ENCODE measurements around the gene PAGR1.

The PAGR1 gene

GRCh38 chr16:29807426-29808218, 8.3 kb upstream of the PAGR1 start:
- Histone ChIP-seq H3K27ac (peak overlapping the region; percentile 95 to 98), H3K4me3 (peak overlapping the region; percentile 80)
- DNase-seq (ENCODE audit: low spot score): peak; percentile 94
- TF ChIP-seq, protein P1, sequence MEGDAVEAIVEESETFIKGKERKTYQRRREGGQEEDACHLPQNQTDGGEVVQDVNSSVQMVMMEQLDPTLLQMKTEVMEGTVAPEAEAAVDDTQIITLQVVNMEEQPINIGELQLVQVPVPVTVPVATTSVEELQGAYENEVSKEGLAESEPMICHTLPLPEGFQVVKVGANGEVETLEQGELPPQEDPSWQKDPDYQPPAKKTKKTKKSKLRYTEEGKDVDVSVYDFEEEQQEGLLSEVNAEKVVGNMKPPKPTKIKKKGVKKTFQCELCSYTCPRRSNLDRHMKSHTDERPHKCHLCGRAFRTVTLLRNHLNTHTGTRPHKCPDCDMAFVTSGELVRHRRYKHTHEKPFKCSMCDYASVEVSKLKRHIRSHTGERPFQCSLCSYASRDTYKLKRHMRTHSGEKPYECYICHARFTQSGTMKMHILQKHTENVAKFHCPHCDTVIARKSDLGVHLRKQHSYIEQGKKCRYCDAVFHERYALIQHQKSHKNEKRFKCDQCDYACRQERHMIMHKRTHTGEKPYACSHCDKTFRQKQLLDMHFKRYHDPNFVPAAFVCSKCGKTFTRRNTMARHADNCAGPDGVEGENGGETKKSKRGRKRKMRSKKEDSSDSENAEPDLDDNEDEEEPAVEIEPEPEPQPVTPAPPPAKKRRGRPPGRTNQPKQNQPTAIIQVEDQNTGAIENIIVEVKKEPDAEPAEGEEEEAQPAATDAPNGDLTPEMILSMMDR (IDR thresholded peaks at IDR 0.05): no peak

DNA sequence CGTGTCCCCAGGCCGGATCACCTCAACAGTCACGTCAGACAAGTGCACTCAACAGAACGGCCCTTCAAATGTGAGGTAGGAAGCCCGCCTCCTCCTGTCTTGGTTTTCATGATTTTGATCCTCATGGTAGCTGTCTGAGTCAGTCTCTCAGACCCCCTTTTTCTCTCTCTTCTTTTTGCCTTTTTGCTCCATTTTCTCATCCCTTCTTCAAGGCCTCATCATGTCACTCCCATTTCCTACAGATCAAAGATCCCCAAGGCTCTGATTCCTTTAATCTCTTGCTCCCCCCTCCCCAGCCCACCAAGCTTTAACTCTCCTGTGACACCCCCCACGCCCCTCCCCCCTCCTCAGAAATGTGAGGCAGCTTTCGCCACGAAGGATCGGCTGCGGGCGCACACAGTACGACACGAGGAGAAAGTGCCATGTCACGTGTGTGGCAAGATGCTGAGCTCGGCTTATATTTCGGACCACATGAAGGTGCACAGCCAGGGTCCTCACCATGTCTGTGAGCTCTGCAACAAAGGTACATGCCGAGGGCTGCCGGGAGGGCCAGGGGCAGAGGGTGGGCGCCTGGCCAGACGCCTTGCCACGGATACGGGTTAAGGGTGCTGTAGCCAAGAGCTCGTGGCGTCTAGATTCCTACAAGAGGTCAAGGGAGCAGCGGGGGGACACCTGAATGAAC, 7.6 kb upstream of the PAGR1 start:
- TF ChIP-seq, protein P1 (IDR thresholded peaks at IDR 0.05): no peak
- peak overlapping the region; percentile 80 for H3K4me3 ChIP-seq
- DNase-seq (ENCODE audit: low spot score): no peak
- H3K27ac ChIP-seq: peak overlapping the region; percentile 95 to 98

- DNase-seq (ENCODE audit: low spot score): peak; percentile 74
- TF ChIP-seq, protein P1 (IDR thresholded peaks at IDR 0.05): no peak
- Histone ChIP-seq H3K27ac (peak overlapping the region; percentile 95 to 98), H3K4me3 (peak overlapping the region; percentile 80)
Measured at GRCh38 chr16:29809031-29809747, 6.8 kb upstream of the PAGR1 start.

GRCh38 chr16:29809850-29810698, 5.9 kb upstream of the PAGR1 start:
- H3K27ac ChIP-seq: peak overlapping the region; percentile 95 to 98
- peak overlapping the region; percentile 80 for H3K4me3 ChIP-seq
- TF ChIP-seq, protein P1 (IDR thresholded peaks at IDR 0.05): no peak

DNA sequence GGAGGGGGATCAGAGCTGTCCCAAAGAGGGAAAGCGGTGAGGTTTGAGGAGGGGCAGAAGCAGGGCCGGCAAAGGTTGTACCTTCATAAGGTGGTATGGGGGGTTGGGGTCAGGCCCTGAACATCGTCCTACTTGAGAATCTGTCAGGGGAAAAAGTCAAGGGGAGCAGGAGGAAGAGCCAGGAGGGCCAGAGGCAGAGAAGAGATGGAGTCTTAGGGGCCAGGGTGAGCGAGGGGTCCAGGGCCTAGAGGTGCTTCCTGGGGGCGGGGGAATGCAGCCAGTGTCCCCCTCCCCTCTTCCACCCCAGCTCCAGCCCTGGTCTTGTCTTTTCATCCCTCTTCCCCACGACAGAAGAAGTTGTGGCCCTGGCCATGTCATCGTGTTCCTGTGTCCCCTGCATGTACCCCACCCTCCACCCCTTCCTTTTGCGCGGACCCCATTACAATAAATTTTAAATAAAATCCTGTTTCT, 5.2 kb upstream of the PAGR1 start:
- H3K4me3 ChIP-seq: peak overlapping the region; percentile 78
- no peak for DNase-seq (ENCODE audit: low spot score)
- TF ChIP-seq, protein P1 (IDR thresholded peaks at IDR 0.05): no peak

More at GRCh38 chr16:29809850-29810698, 5.9 kb upstream of the PAGR1 start:
- peak; percentile 75 for DNase-seq (ENCODE audit: low spot score)

GRCh38 chr16:29811170-29811895, 4.6 kb upstream of the PAGR1 start:
- DNase-seq (ENCODE audit: low spot score): peak; percentile 99
- Histone ChIP-seq H3K27ac (peak overlapping the region; percentile 95 to 98), H3K4me3 (peak overlapping the region; percentile 78)
- TF ChIP-seq, protein P1 (IDR thresholded peaks at IDR 0.05): no peak

More for the DNA sequence above, 5.2 kb upstream of the PAGR1 start:
- peak overlapping the region; percentile 95 to 98 for H3K27ac ChIP-seq

Measured in coronary artery (tissue), 2 donors.